HCT116 (cell line): ENCODE results near the gene FTCD. TPM values are rescaled to one million over a fixed set of nuclear protein-coding genes. Genes with fewer than 3 reads are reported as not detected.

Experiments used
- ATAC-seq: fragments of 200-7000 bp; cut with Tn5 transposase; 2 replicates; pipeline ENCODE4 v1.9.1; 2020; ENCODE audit warnings: mild to moderate bottlenecking, moderate library complexity
- BruUV-seq: library from RNA; stranded (reverse); fragments of 400-500 nt; replicated peaks from 2 replicates; lab custom pipeline; 2021; lab: Mats Ljungman, UMichigan
- CTCF ChIA-PET: fragments of 300-600 bp; sonication (Branson Sonifier 250); formaldehyde crosslinking; loops from one replicate; lab custom pipeline; 2021; ENCODE audit warnings: antibody characterized with exemption; lab: Charles Lee
- POLR2A ChIA-PET: fragments of 300-600, 350-600 bp; sonication (Branson Sonifier 250); formaldehyde crosslinking; loops from one replicate; lab custom pipeline; 2021; ENCODE audit warnings: antibody characterized with exemption; lab: Charles Lee
- RAD21 ChIA-PET, 2 experiments: fragments of 300-600 bp; sonication (Branson Sonifier 250); formaldehyde crosslinking; loops; one replicate each; lab custom pipeline; 2023; ENCODE audit warnings: low total read pairs in 2 of 2; ENCODE audit not compliant: uncharacterized antibody in 2 of 2, unreplicated experiment in 2 of 2, low non-redundant PET in 1 of 2; lab: Charles Lee
- DNase-seq: peaks from one replicate; pipeline ENCODE4 v3.0.0-alpha.2; 2010; ENCODE audit warnings: low read depth, low spot score
- H2AFZ ChIP-seq: fragments of 200-600 bp; shearing (Covaris generic), sonication (generic); 2 replicates; pipeline ENCODE4 v1.6.1; 2017; ENCODE audit warnings: low read depth, mixed run types, mixed read lengths, antibody characterized with exemption, low read length; ENCODE audit not compliant: poor library complexity, severe bottlenecking
- H3K27ac ChIP-seq: 2 replicates; pipeline ENCODE4 v1.5.1; 2012; ENCODE audit warnings: low read depth, low read length
- H3K27me3 ChIP-seq: fragments of 200-600 bp; sonication (generic); 2 replicates; pipeline ENCODE4 v1.6.1; 2016; ENCODE audit warnings: mixed run types, low read length, mixed read lengths; ENCODE audit not compliant: insufficient read depth
- H3K36me3 ChIP-seq, 2 experiments: fragments of 200-500 bp in 1 of 2; fragments of 200-600 bp in 1 of 2; sonication (Bioruptor generic) in 1 of 2; sonication (generic) in 1 of 2; 2 replicates each; pipeline versions ENCODE4 v1.5.1 to v1.6.1; 2014 to 2016; ENCODE audit warnings: low read length in 2 of 2, inconsistent platforms in 1 of 2, mixed read lengths in 1 of 2, mixed run types in 1 of 2; ENCODE audit not compliant: insufficient read depth in 2 of 2, control insufficient read depth in 1 of 2
- H3K4me1 ChIP-seq, 2 experiments: fragments of 200-600 bp in 1 of 2; sonication (generic) in 1 of 2; 2 replicates each; pipeline versions ENCODE4 v1.5.1 to v1.6.1; 2012 to 2017; ENCODE audit warnings: low read length in 2 of 2, inconsistent platforms in 1 of 2, mild to moderate bottlenecking in 1 of 2, mixed read lengths in 1 of 2, mixed run types in 1 of 2, moderate library complexity in 1 of 2; ENCODE audit not compliant: insufficient read depth in 2 of 2, control insufficient read depth in 1 of 2
- H3K4me2 ChIP-seq: fragments of 200-600 bp; sonication (generic); 2 replicates; pipeline ENCODE4 v1.6.1; 2017; ENCODE audit warnings: mixed run types, low read length, mixed read lengths
- H3K4me3 ChIP-seq, 2 experiments: fragments of 200-600 bp in 1 of 2; sonication (generic) in 1 of 2; replicated peaks in 1 of 2; 2 replicates each; pipeline ENCODE4 v1.5.1; 2011 to 2016; ENCODE audit warnings: low read length in 2 of 2, control low read depth in 1 of 2, low read depth in 1 of 2, mild to moderate bottlenecking in 1 of 2, mixed read lengths in 1 of 2, mixed run types in 1 of 2
- H3K79me2 ChIP-seq: fragments of 200-600 bp; sonication (generic); 2 replicates; pipeline ENCODE4 v1.6.1; 2017; ENCODE audit warnings: mild to moderate bottlenecking, mixed run types, low read length, moderate library complexity, mixed read lengths; ENCODE audit not compliant: insufficient read depth
- H3K9ac ChIP-seq: fragments of 200-600 bp; sonication (generic); 2 replicates; pipeline ENCODE4 v1.6.1; 2016; ENCODE audit warnings: low read length, mixed read lengths
- H3K9me2 ChIP-seq: fragments of 200-600 bp; sonication (generic), shearing (Covaris generic); 2 replicates; pipeline ENCODE4 v1.6.1; 2017; ENCODE audit warnings: mixed run types, mild to moderate bottlenecking, moderate library complexity; ENCODE audit not compliant: insufficient read depth
- H3K9me3 ChIP-seq, 2 experiments: fragments of 200-500 bp in 1 of 2; fragments of 200-600 bp in 1 of 2; sonication (Bioruptor generic) in 1 of 2; sonication (generic) in 1 of 2; 2 replicates each; pipeline ENCODE4 v1.6.1; 2014 to 2017; ENCODE audit warnings: low read length in 2 of 2, mixed read lengths in 2 of 2, inconsistent platforms in 1 of 2, low read depth in 1 of 2, mild to moderate bottlenecking in 1 of 2, mixed run types in 1 of 2, moderate library complexity in 1 of 2; ENCODE audit not compliant: control insufficient read depth in 1 of 2, insufficient read depth in 1 of 2
- H4K20me1 ChIP-seq: fragments of 200-600 bp; sonication (generic), shearing (Covaris generic); 2 replicates; pipeline ENCODE4 v1.6.1; 2017; ENCODE audit warnings: mixed run types, mild to moderate bottlenecking, moderate library complexity; ENCODE audit not compliant: insufficient read depth
- EZH2phosphoT487 ChIP-seq: fragments of 200-600 bp; IDR thresholded peaks from 2 replicates; pipeline ENCODE4 v1.6.1; 2018; ENCODE audit warnings: antibody characterized with exemption, borderline replicate concordance
- FOSL1 ChIP-seq: IDR thresholded peaks from 2 replicates; pipeline ENCODE4 v1.6.1; 2012; ENCODE audit warnings: low read depth
- JUND ChIP-seq: IDR thresholded peaks from 2 replicates; pipeline ENCODE4 v1.6.1; 2012
- REST ChIP-seq: IDR thresholded peaks from 2 replicates; pipeline ENCODE4 v1.6.1; 2012; ENCODE audit warnings: low read depth
- SP1 ChIP-seq: IDR thresholded peaks from 2 replicates; pipeline ENCODE4 v1.6.1; 2012; ENCODE audit warnings: low read depth
- ZFX ChIP-seq: fragments of 450-650 bp; IDR thresholded peaks from 2 replicates; pipeline ENCODE4 v1.6.1; 2017
- intact Hi-C: fragments of 100-400 bp; cut with micrococcal nuclease; formaldehyde crosslinking; loops from 2 replicates; pipeline ENCODE4 v1.10.0; 2022
- total RNA-seq: library from RNA; stranded (reverse); gene quantifications from one replicate; pipeline ENCODE4 v1.2.1, GENCODE V29; 2021; ENCODE audit not compliant: unreplicated experiment

FTCD gene
- total RNA-seq, 1 experiment from 2014 or later = 2.5 TPM

GRCh38 chr21:46190491-46191131 is 35.2 kb upstream of the FTCD start:
- Histone ChIP-seq H3K36me3 (peaks cover 0 to 2% of the 10 kb centered on the region in 2 experiments; a peak in 1 of 4 replicates), H3K9ac (no peak overlapping the region), H3K9me3 (no peaks in the 10 kb centered on the region), H3K4me1 (peaks cover 14 to 19% of the 10 kb centered on the region in 2 experiments), H3K79me2 (no peaks in the 10 kb centered on the region), H3K27me3 (no peaks in the 10 kb centered on the region), H3K9me2 (no peaks in the 10 kb centered on the region), H2AFZ (no peak overlapping the region), H3K4me3 (no peak overlapping the region), H4K20me1 (no peaks in the 10 kb centered on the region), H3K27ac (no peak overlapping the region), H3K4me2 (no peak overlapping the region)
- DNase-seq = no peak
- no TSS peak for BruUV-seq
- TF ChIP-seq SP1 = no peak
- no peak for TF ChIP-seq ZFX
- no peak for TF ChIP-seq FOSL1
- TF ChIP-seq EZH2phosphoT487 = no peak
- no peak for TF ChIP-seq REST
- no peak for TF ChIP-seq JUND
- POLR2A ChIA-PET = no interaction called here
- intact Hi-C loops = no loop called here
- no peak for ATAC-seq
- RAD21 ChIA-PET = no interaction called here
- CTCF ChIA-PET = no interaction called here
